SKM-1 (cell line): ENCODE measurements around the gene CEP350.

Experiments used
- DNase-seq: peaks from one replicate; lab custom pipeline; 2025; ENCODE audit not compliant: unreplicated experiment; lab: John Stamatoyannopoulos, UW

The CEP350 gene

GRCh38 chr1:180153032-180153431, 198.4 kb downstream of the CEP350 start:
- DNase-seq, result no peak

- DNase-seq, result no peak
Measured at GRCh38 chr1:180154003-180154324, 199.4 kb downstream of the CEP350 start.

DNA sequence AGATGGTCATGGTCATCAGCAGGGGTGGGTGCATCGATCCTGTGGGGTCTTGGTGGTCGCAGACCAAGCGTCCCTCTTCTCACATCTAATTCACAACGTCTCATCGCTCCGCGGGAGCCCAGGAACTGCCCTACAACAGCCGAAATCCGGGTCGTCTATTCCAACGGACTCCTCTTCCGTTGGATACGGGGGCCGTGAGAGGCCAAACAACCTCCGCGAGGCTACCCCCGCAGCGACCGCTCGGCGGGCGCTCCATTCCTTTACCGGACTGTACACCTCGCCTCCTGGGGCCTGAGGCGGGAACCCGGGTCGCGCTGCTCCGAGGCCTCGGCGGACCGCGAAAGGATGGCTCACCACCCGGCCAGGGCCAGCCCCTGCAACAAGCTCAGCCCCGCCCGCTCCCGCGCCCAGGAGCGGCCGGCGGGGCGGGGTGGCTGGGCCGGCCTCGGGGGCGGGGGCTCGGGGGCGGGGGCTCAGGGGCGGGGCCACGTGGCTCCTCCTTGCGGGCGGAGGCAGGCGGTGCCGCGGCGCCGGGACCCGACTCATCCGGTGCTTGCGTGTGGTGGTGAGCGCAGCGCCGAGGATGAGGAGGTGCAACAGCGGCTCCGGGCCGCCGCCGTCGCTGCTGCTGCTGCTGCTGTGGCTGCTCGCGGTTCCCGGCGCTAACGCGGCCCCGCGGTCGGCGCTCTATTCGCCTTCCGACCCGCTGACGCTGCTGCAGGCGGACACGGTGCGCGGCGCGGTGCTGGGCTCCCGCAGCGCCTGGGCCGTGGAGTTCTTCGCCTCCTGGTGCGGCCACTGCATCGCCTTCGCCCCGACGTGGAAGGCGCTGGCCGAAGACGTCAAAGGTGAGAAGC, 199.9 kb downstream of the CEP350 start, which contains the start of gene QSOX1:
Gene QSOX1 (plus strand): TSS at position 545 of the 857 bp plus-strand sequence. CDS start 39 bp downstream, at position 584.
- peak; percentile 91 for DNase-seq

GRCh38 chr1:180155182-180155682, 200.6 kb downstream of the CEP350 start:
- DNase-seq, result no peak

- peak; percentile 84 for DNase-seq
Measured at GRCh38 chr1:180156201-180156600, 201.6 kb downstream of the CEP350 start.

DNA sequence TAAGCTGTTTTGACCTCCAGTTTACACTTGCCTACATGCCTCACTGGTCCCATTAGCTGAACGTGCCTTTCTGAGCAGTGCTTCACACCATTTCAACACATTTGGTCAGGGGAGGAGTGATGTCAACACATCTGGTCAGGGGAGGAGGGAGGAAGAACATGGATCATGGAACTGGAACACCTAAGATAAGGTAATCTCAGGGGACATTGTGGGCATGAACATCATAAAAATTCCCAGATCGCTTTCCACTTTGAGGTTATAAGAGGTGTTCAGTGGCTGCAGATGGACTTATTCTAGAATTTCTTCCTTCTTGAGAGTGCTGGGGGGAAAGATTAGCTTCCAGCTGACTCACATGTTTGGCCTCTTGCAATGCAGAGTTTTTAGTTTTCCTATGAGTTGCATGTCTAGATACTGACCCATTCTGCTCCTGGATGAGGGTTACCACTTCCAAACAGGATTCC, 202.1 kb downstream of the CEP350 start:
- DNase-seq, result peak; percentile 65

GRCh38 chr1:180157108-180157507, 202.5 kb downstream of the CEP350 start:
- DNase-seq, result no peak

DNA sequence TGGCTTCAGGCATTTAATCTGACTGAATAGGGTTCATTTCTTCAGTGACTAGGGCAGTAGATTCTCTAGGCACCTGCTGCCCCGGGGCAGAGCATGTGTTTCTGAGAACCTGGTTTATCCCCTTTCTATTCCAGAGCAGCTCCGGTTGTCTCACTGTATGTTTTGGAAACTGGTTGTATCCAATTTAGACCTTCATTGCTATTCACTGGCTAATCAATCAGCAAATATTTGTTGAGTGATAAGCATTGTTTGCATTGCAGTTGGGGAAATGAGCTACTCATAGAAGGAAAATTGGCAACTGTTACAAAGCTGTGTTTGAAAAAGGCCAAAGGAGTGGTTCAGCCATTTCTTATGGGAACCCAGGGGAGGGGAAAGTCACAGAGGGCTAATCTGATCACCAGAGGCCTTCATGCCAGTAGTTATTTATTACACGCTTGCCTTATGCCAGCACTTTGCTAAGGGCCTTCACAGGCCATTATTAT, 203.0 kb downstream of the CEP350 start:
- no peak for DNase-seq

GRCh38 chr1:180158149-180159147, 203.8 kb downstream of the CEP350 start:
- no peak for DNase-seq

GRCh38 chr1:180160357-180160756, 205.7 kb downstream of the CEP350 start:
- peak; percentile 81 for DNase-seq

DNA sequence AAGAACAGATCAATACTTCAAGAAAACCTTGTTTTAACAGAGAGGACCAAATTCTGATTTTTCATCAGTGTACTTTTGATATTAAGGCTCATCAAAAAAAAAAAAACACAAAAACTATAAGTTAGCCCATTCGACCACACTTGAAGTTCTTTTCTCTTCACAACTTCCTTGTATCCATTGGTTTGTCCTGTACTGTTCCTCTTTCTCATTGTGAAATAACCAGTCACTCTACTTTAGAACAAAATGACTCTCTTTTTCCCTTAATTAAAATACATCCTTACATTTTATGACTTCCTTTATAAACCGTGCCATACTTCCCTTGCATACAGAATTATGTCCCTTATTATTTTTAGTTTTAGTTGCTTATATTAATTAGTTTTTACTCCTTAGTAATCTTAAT, 208.4 kb downstream of the CEP350 start:
- DNase-seq, result peak; percentile 82
